ENCODE data around the gene ACTA1.

DNA sequence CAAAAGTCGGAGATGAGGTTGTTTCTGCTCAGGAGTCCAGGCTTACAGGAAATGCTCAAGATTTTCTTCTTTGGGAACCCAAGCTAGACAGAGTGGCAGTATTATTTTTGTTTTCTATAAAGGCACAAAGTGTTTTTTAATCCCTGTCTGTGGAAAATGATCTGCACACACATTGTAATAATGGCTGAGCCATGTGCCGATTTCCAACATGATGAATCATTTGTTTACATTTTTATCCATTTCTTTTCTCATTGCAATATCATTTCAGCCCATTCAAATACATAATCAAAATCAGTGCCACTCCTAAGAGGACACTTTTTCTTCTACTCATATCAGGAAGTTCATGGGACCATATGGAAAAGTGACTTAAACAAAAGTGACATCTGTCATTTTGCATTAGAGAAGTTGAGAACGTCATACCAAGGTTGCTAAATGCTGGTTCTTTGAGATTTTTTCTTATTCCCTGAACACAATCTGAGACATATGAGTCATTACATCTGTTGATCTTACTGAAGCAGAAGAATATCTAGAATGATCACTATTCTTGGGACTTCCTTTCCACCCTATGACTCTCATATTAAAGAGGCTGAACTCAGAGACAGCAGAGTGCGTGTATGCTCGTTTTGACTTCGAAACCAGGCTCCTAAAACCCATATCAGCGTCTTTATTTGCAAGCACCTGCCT lies 44.9 kb downstream of the ACTA1 start:
- TF ChIP-seq POLR2AphosphoS5 (IDR thresholded peaks at IDR 0.05): no peak
- TF ChIP-seq, protein P1, sequence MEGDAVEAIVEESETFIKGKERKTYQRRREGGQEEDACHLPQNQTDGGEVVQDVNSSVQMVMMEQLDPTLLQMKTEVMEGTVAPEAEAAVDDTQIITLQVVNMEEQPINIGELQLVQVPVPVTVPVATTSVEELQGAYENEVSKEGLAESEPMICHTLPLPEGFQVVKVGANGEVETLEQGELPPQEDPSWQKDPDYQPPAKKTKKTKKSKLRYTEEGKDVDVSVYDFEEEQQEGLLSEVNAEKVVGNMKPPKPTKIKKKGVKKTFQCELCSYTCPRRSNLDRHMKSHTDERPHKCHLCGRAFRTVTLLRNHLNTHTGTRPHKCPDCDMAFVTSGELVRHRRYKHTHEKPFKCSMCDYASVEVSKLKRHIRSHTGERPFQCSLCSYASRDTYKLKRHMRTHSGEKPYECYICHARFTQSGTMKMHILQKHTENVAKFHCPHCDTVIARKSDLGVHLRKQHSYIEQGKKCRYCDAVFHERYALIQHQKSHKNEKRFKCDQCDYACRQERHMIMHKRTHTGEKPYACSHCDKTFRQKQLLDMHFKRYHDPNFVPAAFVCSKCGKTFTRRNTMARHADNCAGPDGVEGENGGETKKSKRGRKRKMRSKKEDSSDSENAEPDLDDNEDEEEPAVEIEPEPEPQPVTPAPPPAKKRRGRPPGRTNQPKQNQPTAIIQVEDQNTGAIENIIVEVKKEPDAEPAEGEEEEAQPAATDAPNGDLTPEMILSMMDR (IDR thresholded peaks at IDR 0.05): no peak
- TF ChIP-seq POLR2A (IDR thresholded peaks at IDR 0.05): no peak
